H9 (cell line): ENCODE results near the gene TMEM107. TPM values are rescaled to one million over a fixed set of nuclear protein-coding genes. Genes with fewer than 3 reads are reported as not detected.

Experiments used
- DNase-seq: peaks from one replicate; pipeline ENCODE4 v3.0.0-alpha.2; 2017
- H2AFZ ChIP-seq: one replicate; pipeline ENCODE4 v1.6.1; 2013; ENCODE audit warnings: mild to moderate bottlenecking, low read length, control low read depth, moderate library complexity
- H2AK5ac ChIP-seq: 2 replicates; pipeline ENCODE4 v1.6.1; 2013; ENCODE audit warnings: low read length, control low read depth, mixed read lengths; ENCODE audit not compliant: insufficient read length
- H2BK120ac ChIP-seq: one replicate; pipeline ENCODE4 v1.6.1; 2013; ENCODE audit warnings: low read depth, mild to moderate bottlenecking, low read length, control low read depth, inconsistent platforms; ENCODE audit not compliant: poor library complexity, severe bottlenecking
- H2BK12ac ChIP-seq: 2 replicates; pipeline ENCODE4 v1.6.1; 2013; ENCODE audit warnings: low read length, control low read depth, mixed read lengths, low read depth; ENCODE audit not compliant: insufficient read length
- H2BK15ac ChIP-seq: 2 replicates; pipeline ENCODE4 v1.6.1; 2013; ENCODE audit warnings: low read depth, low read length, control low read depth
- H2BK20ac ChIP-seq: one replicate; pipeline ENCODE4 v1.6.1; 2013; ENCODE audit warnings: low read depth, mild to moderate bottlenecking, low read length, control low read depth, inconsistent platforms; ENCODE audit not compliant: poor library complexity, severe bottlenecking
- H2BK5ac ChIP-seq: 2 replicates; pipeline ENCODE4 v1.6.1; 2013; ENCODE audit warnings: low read length, control low read depth, mixed read lengths; ENCODE audit not compliant: insufficient read length
- H3K14ac ChIP-seq: 2 replicates; pipeline ENCODE4 v1.6.1; 2013; ENCODE audit warnings: low read length, control low read depth; ENCODE audit not compliant: insufficient read depth
- H3K18ac ChIP-seq: 2 replicates; pipeline ENCODE4 v1.6.1; 2013; ENCODE audit warnings: low read depth, mild to moderate bottlenecking, mixed read lengths, low read length, control low read depth; ENCODE audit not compliant: insufficient read length
- H3K23ac ChIP-seq: 2 replicates; pipeline ENCODE4 v1.6.1; 2013; ENCODE audit warnings: low read length, control low read depth, mixed read lengths, low read depth; ENCODE audit not compliant: insufficient read length
- H3K23me2 ChIP-seq: 2 replicates; pipeline ENCODE4 v1.6.1; 2013; ENCODE audit warnings: low read depth, mild to moderate bottlenecking, mixed read lengths, low read length, control low read depth; ENCODE audit not compliant: insufficient read length, poor library complexity, severe bottlenecking
- H3K27ac ChIP-seq: 2 replicates; pipeline ENCODE4 v1.5.1; 2013; ENCODE audit warnings: low read length, control low read depth, mixed read lengths, low read depth; ENCODE audit not compliant: insufficient read length
- H3K27me3 ChIP-seq: 2 replicates; pipeline ENCODE4 v1.6.1; 2013; ENCODE audit warnings: low read length, control low read depth, inconsistent platforms; ENCODE audit not compliant: insufficient read depth
- H3K4ac ChIP-seq: 2 replicates; pipeline ENCODE4 v1.6.1; 2013; ENCODE audit warnings: low read depth, mild to moderate bottlenecking, control low read depth, inconsistent platforms, low read length, moderate library complexity
- H3K4me1 ChIP-seq: 2 replicates; pipeline ENCODE4 v1.6.1; 2013; ENCODE audit warnings: low read length, control low read depth, inconsistent platforms; ENCODE audit not compliant: insufficient read depth
- H3K4me2 ChIP-seq: 2 replicates; pipeline ENCODE4 v1.6.1; 2013; ENCODE audit warnings: low read length, control low read depth, mixed read lengths; ENCODE audit not compliant: insufficient read length, insufficient read depth
- H3K56ac ChIP-seq: 2 replicates; pipeline ENCODE4 v1.6.1; 2013; ENCODE audit warnings: low read depth, mild to moderate bottlenecking, mixed read lengths, low read length, control low read depth; ENCODE audit not compliant: insufficient read length
- H3K79me1 ChIP-seq: 2 replicates; pipeline ENCODE4 v1.6.1; 2013; ENCODE audit warnings: low read depth, mild to moderate bottlenecking, moderate library complexity, low read length, control low read depth, inconsistent platforms; ENCODE audit not compliant: insufficient read depth, poor library complexity, severe bottlenecking
- H3K79me2 ChIP-seq: 2 replicates; pipeline ENCODE4 v1.6.1; 2013; ENCODE audit warnings: low read length, control low read depth, inconsistent platforms; ENCODE audit not compliant: insufficient read depth
- H3K9ac ChIP-seq: 2 replicates; pipeline ENCODE4 v1.6.1; 2013; ENCODE audit warnings: low read length, control low read depth, mixed read lengths; ENCODE audit not compliant: insufficient read length; ENCODE audit errors: extremely low read depth
- H3K9me3 ChIP-seq: one replicate; pipeline ENCODE4 v1.6.1; 2013; ENCODE audit warnings: low read depth, low read length, inconsistent platforms; ENCODE audit not compliant: control insufficient read depth
- H3T11ph ChIP-seq: one replicate; pipeline ENCODE4 v1.6.1; 2013; ENCODE audit warnings: mild to moderate bottlenecking, low read length, control low read depth, inconsistent platforms
- H4K20me1 ChIP-seq: one replicate; pipeline ENCODE4 v1.6.1; 2013; ENCODE audit not compliant: control insufficient read depth, insufficient read length, insufficient read depth
- H4K5ac ChIP-seq: 2 replicates; pipeline ENCODE4 v1.6.1; 2013; ENCODE audit warnings: low read depth, mild to moderate bottlenecking, mixed read lengths, low read length, control low read depth; ENCODE audit not compliant: insufficient read length
- H4K8ac ChIP-seq: replicated peaks from 2 replicates; pipeline ENCODE4 v1.6.1; 2013; ENCODE audit warnings: low read length, control low read depth, mixed read lengths, low read depth; ENCODE audit not compliant: insufficient read length
- H4K91ac ChIP-seq: 2 replicates; pipeline ENCODE4 v1.6.1; 2013; ENCODE audit warnings: low read depth, mild to moderate bottlenecking, moderate library complexity, mixed read lengths, low read length, control low read depth; ENCODE audit not compliant: insufficient read length
- H3K27ac Mint-ChIP-seq, 3 experiments: 2 replicates in 2 of 3; 3 replicates in 1 of 3; pipeline ENCODE4 v1.8.0; 2020 to 2021; ENCODE audit warnings: mixed read lengths in 3 of 3, mild to moderate bottlenecking in 1 of 3, moderate library complexity in 1 of 3
- H3K27me3 Mint-ChIP-seq: 2 replicates; pipeline ENCODE4 v1.8.0; 2021; ENCODE audit warnings: low read depth, mild to moderate bottlenecking, moderate library complexity, mixed read lengths
- H3K36me3 Mint-ChIP-seq, 3 experiments: 2 replicates in 2 of 3; 3 replicates in 1 of 3; pipeline ENCODE4 v1.8.0; 2020 to 2021; ENCODE audit warnings: low read depth in 3 of 3, mixed read lengths in 3 of 3; ENCODE audit not compliant: insufficient read depth in 1 of 3
- H3K4me1 Mint-ChIP-seq, 2 experiments: 2 replicates each; pipeline ENCODE4 v1.8.0; 2020; ENCODE audit warnings: mixed read lengths in 2 of 2
- H3K4me3 Mint-ChIP-seq, 2 experiments: 2 replicates in 1 of 2; 3 replicates in 1 of 2; pipeline ENCODE4 v1.8.0; 2020 to 2021; ENCODE audit warnings: mild to moderate bottlenecking in 2 of 2, mixed read lengths in 2 of 2, moderate library complexity in 1 of 2
- H3K9me3 Mint-ChIP-seq, 2 experiments: 2 replicates in 1 of 2; 3 replicates in 1 of 2; pipeline ENCODE4 v1.8.0; 2020; ENCODE audit warnings: mild to moderate bottlenecking in 2 of 2, mixed read lengths in 2 of 2, moderate library complexity in 1 of 2
- WGBS: extraction: QIAGEN DNeasy Blood & Tissue Kit; methylation state at CpG from one replicate; pipeline ENCODE4 v1.1.7; 2013; ENCODE audit warnings: missing lambda C conversion rate, low lambda C conversion rate, mixed read lengths; ENCODE audit not compliant: insufficient read length; ENCODE audit errors: extremely low coverage; 5-methylcytosine and 5-hydroxymethylcytosine counted together
- total RNA-seq: library from RNA; stranded (reverse); gene quantifications from 2 replicates; pipeline ENCODE4 v1.2.1, GENCODE V29; 2021
- TF ChIP-seq, protein P1 (sequence below): fragments of 200-600 bp; sonication (generic); conservative IDR thresholded peaks from 3 replicates; pipeline ENCODE4 v1.8.0; 2021; ENCODE audit warnings: antibody characterized with exemption, mild to moderate bottlenecking

TMEM107 gene
- total RNA-seq, 1 experiment from 2014 or later = 12.7 TPM

GRCh38 chr17:8188263-8188839 is 12.2 kb upstream of the TMEM107 start:
- Histone ChIP-seq H3T11ph (no peak overlapping the region), H2BK15ac (no peak overlapping the region), H2BK20ac (no peak overlapping the region), H2BK12ac (no peak overlapping the region), H3K79me2 (no peaks in the 10 kb centered on the region), H3K27ac (no peak overlapping the region), H4K91ac (no peak overlapping the region), H3K4ac (no peak overlapping the region), H4K5ac (no peak overlapping the region), H3K79me1 (no peaks in the 10 kb centered on the region), H3K27me3 (peaks cover 2% of the 10 kb centered on the region; the same call in 1 of the 2 replicates), H3K56ac (no peak overlapping the region), H3K9ac (no peak overlapping the region), H2BK120ac (no peak overlapping the region), H2AK5ac (no peak overlapping the region), H4K8ac (no peak overlapping the region), H3K23me2 (peaks cover 19% of the 10 kb centered on the region), H3K23ac (no peak overlapping the region), H2BK5ac (no peak overlapping the region), H3K4me1 (peaks cover 9% of the 10 kb centered on the region; the same call in 1 of the 2 replicates), H3K4me2 (peak overlapping the region; percentile 99), H2AFZ (no peak overlapping the region), H3K14ac (no peak overlapping the region; the same call in 1 of the 2 replicates), H3K9me3 (no peaks in the 10 kb centered on the region), H4K20me1 (peaks cover 3% of the 10 kb centered on the region), H3K18ac (no peak overlapping the region)
- Mint-ChIP-seq H3K27me3 (peaks cover 8% of the 10 kb centered on the region), H3K4me3 (no peak overlapping the region), H3K9me3 (no peaks in the 10 kb centered on the region), H3K4me1 (peaks cover 12% of the 10 kb centered on the region in 2 experiments), H3K27ac (peak overlapping the region in 1 of 3 experiments; percentile 56; a peak in 1 of 7 replicates), H3K36me3 (no peaks in the 10 kb centered on the region)
- WGBS = no CpG with 5 or more reads among the region's 12 CpGs
- no peak for DNase-seq
- TF ChIP-seq, protein P1, sequence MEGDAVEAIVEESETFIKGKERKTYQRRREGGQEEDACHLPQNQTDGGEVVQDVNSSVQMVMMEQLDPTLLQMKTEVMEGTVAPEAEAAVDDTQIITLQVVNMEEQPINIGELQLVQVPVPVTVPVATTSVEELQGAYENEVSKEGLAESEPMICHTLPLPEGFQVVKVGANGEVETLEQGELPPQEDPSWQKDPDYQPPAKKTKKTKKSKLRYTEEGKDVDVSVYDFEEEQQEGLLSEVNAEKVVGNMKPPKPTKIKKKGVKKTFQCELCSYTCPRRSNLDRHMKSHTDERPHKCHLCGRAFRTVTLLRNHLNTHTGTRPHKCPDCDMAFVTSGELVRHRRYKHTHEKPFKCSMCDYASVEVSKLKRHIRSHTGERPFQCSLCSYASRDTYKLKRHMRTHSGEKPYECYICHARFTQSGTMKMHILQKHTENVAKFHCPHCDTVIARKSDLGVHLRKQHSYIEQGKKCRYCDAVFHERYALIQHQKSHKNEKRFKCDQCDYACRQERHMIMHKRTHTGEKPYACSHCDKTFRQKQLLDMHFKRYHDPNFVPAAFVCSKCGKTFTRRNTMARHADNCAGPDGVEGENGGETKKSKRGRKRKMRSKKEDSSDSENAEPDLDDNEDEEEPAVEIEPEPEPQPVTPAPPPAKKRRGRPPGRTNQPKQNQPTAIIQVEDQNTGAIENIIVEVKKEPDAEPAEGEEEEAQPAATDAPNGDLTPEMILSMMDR = no peak
